Anterior cingulate cortex (tissue), 58 donors: ENCODE measurements around the gene KDM4D.
"Not testable (repeated sequence)": the region's sequence is repeated elsewhere in the genome, so short reads cannot be mapped to it uniquely, and the experiment has no call there.

ENCODE experiments used
- DNase-seq, 58 donors: peaks; one replicate each; lab custom pipeline; 2025; lab: John Stamatoyannopoulos, UW

The KDM4D gene

DNA sequence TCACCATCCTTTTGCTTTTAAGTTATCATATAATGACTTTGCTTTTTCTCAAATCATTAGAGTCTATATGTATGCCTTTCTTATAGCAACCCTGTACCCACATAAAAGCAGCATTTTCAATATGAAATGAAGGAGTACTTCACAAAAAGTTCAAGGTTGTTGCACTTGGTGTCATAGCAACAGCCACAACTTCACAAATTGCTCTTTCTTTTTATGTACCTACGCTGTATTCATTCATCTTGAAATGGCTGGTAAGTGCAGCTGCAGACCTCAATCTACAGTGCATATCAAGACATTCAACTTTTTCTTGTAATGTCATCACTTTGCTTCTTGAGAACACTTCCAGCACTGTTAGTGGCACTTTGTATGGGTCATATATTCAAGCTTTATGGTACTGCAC is 18.8 kb upstream of the KDM4D start:
- no peak for DNase-seq

DNA sequence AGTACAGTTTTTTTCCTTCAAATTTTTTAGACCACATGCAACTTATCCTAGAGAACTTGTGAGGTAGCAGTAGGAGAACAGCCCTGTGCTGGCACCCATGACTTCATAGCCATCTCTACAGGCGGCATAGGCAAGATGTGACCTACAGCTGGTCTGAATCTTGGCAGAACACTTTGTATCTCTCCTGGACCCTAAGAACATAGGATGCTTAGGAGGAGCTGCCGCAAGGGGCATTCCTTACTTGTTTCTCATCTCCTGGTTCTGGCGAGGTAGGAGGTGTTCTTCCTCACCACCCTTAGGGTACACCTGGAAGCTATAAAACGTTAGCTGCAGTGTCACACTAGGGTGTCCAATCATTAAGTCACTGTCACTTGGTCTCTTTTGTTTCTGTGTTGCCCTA is 16.5 kb upstream of the KDM4D start:
- no peak for DNase-seq

DNA sequence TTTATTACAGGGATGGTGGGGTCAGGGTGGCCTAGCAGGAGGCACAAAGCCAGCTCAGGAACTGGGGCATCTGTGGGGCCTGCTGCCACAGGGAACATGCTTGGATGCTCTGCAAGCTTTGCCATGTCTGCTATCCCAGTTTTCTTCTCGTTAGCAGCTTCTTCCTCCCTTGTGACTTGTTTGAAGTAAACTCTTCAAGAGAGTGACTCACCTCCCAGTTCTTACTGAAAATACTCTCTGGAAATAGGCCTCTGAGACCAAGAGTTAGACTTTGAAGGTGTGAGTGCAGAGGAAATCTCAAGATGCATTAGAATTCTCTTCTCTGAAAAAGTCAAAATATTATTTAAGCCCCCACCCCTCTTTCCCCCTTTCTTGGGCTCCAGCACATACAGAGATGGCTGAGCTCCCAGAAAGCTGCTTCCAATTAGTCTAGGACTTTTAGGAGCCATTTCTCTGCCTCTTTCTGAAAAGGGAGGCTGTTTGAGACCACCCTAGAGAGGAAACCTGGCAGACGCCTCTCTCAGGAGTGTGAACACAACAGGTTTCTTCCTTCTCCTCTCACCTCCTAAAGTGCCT is 15.3 kb upstream of the KDM4D start:
- no peak for DNase-seq

DNA sequence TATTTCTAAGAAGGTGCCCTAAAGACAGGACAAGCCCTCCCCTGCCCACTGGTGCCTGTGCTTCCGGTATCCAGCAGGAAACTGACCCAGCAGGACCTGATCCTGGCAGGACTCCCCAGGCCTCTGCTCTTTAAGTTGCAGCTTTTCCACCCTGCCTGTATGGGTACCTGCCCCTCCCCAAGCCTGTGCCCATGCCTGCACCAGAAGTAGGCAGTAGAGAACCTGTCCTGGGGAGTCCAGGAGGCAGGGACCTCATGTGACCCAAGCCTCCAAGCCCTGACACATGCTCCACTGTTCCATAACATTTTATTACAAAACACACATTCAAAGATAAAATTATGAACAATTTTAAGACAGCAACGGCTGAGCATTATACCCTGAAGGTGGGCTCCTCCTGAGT is 14.3 kb upstream of the KDM4D start:
- no peak for DNase-seq

DNA sequence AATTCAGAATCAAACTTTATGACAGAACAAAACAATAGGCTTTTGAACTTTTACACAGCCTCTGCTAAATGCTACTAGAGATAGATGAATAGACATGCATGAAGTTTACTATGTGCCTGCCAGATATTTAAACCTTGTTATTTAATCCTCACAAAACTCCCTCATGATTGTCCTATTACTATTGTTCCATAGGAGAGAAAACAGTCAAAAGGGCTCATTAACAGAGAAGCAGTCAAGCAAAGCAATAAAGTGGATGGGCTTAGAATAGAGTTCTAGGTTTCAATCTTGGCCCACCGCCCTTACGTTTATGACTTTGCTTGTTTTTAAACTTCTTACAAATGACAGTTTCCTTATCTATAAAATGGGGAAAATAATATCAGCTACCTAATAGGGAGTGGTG is 13.0 kb upstream of the KDM4D start:
- DNase-seq: no peak

DNA sequence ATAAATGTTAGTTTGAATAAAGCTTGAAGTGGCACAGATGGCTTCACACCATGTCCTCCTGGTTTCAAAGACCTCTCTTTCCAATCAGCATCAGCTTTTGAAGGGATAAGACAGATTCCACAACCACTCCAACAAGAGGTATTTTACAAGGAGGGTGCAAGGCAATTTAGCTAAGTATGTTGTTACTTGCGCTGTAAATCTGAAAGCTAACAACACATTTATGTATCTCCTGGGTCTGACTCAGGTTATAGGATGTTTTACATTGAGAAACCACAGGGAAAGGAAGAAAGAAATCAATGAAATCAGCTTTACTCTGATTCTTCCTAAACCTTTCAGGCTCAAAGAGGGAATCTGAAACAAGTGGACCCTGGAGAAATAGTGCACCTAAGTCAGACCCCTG is 12.3 kb upstream of the KDM4D start:
- no peak for DNase-seq

DNA sequence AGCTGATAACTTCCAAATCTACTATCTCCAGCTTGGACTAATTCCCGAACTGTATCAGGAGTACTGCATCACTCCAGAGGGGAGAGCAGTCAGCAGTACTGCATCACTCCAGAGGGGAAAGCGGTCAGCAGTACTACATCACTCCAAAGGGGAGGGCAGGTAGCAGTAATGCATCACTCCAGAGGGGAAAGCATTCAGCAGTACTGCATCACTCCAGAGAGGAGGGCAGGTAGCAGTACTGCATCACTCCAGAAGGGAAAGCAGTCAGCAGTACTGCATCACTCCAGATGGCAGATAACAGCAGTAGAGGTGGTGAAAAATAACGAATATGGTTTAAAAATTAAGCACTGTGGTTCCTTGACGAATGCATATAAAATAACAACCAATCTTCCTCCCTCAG is 8.6 kb upstream of the KDM4D start:
- DNase-seq: no peak

DNA sequence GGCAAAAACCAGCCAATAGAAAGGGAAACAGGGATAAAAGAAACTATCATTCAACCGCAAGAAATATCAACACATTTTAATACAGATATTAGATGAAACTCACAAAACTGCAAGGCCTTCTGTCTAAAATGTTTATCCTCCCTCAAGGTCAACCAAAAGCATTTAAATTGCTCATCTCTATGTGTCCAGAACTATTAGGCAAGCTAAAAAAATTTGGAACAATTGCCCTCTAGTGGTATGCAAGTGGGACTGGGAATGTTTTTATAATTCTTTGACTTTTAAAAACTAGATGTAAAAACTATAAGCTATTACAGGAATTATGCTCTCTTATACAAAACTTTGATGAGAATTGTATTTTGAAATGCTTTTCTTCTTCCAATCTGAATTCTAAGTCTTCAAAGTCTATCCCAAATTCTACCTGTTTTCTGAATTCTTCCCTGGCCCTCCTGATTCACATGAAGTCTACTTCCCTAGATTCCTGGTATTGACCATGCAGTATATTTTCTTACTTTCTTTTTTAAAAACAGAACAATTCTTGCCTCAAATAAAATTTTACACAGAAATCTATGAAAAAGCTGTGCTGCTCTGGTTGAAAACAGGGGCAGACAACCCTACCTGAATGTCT is 5.1 kb upstream of the KDM4D start:
- no peak for DNase-seq

DNA sequence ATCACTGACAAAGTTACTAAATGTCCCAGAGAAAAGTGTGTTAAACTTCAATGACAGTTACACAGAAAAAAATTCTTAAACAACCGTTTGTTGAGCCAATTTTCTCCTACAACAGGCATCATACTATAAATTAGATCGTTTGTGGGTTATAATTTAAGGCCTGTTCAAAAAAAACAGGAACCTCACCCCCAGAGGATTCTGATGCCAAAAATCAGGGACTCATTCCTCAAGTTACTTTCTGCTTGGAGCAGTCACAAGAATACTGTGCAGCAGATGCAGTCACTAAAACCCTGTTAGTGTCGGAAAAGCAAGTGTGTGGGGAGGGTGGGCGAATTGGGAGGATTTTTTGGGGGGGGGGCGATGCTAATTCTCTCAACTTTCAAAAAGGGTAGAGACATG is 810 bp upstream of the KDM4D start:
- no peak for DNase-seq

DNA sequence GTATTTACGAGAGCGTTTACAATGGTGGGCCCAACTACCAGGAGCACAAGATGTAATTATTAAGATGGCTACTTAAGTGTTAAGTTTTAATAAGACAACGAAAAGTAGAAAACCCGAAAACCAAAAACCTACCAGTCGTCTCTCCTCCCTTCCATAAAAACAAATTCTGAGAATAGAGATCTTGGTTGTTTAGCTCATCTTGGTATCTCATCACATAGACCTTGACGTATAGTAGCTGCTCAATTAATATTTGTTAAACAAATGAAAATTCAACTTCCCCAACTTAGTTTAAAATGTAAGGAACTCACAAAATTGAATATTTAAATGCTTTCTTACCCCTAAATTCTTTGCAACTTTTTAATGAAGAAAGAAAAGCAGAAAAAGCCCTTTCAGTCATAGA is 669 bp downstream of the KDM4D start:
- no peak for DNase-seq

DNA sequence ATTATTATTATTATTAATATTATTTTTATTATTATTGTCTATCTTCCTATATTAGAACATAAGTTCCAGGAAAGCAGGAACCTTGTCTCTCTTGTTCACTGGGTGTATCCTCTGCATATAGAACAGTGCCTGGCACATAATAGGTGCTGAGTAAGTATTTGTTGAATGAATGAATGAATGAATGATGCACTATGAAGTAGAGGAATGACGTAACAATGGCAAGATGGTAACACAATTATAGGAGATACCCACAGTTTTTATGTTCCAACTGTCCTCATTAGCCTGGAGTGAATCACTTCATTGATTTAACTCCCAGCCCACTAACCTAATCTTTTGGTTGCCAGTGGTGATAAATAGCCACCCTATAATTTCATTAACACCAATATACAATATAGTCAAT is 2.1 kb downstream of the KDM4D start:
- no peak for DNase-seq

DNA sequence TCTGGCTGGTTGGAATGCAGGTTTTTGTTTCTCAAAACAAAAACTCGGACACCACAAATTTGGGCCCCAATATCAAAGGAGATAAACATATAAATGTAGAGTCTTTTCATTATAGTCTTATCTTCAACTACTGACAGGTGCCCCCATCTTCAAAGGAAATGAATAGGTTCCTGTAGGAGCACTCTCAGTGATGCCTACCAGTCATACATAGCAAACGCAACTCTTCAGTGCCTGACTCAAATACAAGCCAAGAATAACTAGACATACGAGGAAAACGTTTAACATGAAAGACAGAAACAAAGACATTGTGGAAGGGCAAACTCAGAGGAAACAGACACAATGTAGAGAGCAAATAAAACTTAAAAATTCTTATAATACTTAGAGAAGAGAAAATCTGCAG is 13.9 kb downstream of the KDM4D start:
- no peak for DNase-seq

DNA sequence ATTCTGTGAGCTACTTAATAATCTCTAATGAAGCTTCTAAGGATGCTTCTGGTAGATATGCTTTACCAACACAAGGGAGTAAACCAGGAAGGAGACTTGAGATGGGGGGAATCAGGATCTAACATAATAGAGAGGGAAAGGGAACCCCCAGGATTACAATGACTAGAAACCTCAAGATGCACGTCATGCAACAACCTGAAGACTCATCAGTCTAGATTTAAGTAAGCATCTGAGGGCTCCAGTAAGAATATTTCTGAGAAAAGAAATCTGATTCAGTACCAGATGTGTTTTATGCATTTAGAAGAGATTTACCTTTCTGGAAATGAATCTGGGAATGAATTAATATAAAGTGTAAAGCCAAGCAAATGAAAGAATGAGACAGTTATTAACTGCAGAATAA is 15.2 kb downstream of the KDM4D start:
- DNase-seq: no peak

DNA sequence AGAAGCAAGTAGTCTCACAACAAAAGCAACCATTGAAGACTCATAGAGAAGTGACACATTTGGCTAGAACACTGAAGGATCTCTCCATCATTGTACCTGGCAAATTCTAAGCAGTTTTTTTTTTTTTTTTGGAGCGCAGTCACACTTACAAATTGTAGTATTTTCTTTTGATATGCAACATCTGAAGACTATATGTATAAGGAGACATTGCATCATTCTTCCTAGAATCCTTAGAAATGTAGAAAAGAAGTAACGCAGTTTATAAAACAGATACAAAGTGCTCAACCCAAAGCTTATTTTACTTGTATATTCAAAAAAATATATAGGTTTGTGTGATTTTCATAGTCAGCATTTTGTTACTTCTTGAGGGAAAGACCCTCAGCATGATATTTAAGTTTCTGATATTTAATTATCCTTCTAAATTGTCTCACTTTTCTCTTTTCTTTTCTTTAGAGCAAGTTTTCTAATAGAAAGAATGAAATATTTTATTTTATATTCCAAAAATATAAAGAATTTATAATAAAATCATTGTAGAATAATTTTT is 20.0 kb downstream of the KDM4D start:
- DNase-seq: no peak

DNA sequence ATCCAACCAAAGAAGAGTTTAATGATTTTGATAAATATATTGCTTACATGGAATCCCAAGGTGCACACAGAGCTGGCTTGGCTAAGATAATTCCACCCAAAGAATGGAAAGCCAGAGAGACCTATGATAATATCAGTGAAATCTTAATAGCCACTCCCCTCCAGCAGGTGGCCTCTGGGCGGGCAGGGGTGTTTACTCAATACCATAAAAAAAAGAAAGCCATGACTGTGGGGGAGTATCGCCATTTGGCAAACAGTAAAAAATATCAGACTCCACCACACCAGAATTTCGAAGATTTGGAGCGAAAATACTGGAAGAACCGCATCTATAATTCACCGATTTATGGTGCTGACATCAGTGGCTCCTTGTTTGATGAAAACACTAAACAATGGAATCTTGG is 23.9 kb downstream of the KDM4D start:
- no peak for DNase-seq

DNA sequence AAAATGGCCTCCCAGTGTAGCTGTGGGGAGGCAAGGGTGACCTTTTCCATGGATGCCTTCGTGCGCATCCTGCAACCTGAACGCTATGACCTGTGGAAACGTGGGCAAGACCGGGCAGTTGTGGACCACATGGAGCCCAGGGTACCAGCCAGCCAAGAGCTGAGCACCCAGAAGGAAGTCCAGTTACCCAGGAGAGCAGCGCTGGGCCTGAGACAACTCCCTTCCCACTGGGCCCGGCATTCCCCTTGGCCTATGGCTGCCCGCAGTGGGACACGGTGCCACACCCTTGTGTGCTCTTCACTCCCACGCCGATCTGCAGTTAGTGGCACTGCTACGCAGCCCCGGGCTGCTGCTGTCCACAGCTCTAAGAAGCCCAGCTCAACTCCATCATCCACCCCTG is 24.8 kb downstream of the KDM4D start:
- no peak for DNase-seq

DNA sequence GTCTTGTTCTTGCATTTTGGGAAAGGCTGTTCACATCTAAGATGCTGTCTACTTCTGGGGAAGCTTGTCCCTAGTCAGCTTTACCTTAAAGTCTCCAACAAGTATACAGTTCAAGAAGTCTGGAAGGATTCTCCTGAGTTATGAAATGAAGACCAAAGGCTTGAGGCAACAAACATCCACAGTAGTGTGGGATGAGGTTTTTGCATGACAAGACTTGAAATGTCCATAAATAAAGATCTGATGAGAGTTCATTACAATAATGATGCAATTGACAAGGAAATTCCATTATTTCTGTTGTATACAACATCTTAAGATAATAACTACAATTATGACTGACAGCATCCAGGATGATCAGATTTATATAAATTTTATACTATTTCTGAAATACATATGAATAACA is 30.2 kb downstream of the KDM4D start:
- no peak for DNase-seq

DNA sequence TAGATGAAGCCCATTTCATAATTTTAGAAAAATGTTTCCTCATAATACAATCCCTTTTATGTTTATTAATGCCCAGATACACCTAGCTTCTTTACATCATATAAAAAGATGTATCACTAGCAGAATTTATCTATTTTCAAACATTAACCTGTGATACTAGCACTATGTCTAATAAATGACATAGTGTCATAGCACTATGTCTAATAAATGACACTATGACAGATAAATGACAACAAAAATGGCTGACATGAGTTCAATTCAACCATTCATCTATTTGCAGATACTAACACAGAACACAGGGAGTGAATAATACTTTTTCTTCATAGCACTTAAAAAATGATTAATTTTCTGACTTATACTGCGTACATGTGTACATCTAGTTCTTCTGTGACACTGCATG is 32.1 kb downstream of the KDM4D start:
- no peak for DNase-seq

DNA sequence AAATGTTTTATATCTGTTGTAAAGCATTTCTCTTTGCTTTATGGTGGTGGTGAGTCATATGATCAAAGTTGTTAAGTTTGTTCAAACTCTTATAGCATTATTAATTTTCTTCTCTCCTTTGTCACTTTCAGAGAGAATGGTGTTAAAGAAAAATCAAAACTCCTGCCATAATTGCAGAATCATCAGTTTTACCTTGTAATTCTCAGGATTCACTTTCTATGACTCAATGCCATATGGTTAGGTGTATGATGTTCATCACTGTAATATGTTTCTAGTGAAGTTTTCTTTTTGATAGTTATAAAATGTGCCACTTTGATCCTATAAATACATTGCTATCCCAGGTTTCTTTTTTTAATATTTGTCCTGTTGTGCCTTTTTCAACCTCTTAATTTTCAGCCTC is 37.9 kb downstream of the KDM4D start:
- DNase-seq: no peak

DNA sequence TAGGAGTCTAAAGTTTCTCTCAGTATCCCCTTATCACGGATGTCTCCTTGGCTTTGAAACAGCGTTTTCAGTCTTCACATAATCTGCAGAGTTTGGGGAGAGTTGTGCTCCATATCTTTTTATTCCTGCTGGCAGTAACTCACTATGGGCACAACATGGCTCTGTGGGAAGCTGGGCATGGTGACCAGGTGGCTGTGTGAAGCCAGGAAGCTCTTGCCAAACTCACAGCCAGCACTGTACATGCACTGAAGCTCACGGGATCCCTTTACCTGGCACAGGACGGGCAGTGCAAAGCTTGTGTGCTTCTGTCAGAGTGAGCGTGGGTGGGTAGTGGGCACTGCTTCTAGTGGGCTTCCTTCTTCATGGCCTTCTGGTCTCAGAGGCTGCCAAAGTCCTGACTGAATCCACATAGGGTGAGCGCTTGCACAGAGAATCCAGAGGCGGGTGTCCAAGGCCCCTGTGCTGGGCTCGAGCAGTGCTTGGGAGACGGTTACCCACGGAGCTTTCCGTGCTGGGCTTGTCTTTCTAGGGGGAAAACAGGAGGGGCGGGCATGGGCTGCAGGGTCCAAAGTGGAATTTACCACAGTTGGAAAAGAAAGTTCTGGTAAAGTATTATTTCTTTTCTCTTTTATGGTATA is 40.8 kb downstream of the KDM4D start:
- DNase-seq: no peak

DNA sequence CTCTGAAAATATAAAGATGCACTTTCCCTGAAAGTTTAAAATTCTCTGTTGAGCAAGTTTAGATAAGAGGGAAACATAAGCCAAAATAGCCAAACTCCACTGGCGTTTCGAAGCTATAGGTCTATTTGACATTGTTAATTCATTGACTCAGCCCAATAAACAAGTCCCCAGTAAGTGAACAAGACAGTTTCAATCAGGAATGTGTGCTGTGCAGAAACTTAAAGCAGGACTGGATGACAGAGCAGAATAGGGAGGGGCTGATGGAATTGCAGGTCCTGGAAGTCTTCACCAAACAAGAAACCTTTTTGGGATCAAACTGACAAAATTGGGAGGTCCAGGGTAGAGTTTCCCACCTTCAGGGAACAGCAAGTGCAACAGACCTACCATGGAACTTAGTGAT is 42.6 kb downstream of the KDM4D start:
- no peak for DNase-seq

DNA sequence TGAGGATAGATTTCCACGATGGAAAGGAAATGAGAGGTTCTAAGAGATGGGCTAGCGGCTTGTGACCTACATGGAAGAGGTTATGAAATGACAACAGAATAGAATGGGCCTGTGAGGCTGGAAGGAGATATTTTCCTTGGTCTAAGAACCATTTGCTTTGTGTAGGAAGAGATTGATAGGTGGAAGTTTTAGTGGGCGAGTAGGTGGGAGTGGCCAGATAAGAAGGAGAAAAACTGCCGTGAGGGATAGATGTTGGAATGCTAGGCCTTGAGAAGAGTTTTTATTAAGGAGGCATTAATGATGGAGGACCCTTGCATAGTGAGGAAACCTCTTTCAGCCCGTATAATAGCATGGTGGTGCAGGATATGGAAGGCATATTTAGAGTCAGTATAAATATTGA is 48.0 kb downstream of the KDM4D start:
- not testable (repeated sequence) for DNase-seq
